Right lobe of liver (tissue), 4 donors: ENCODE measurements around the gene SHISA9.

Experiments used
- POLR2A ChIP-seq: fragments of 450-650 bp; IDR thresholded peaks from one replicate; pipeline ENCODE4 v1.6.1; 2017; ENCODE audit warnings: antibody characterized with exemption, mild to moderate bottlenecking
- TF ChIP-seq, protein P1 (sequence below), 4 donors: fragments of 200-600 bp in 3 of 4; fragments of 450-650 bp in 1 of 4; IDR thresholded peaks; one replicate each; pipeline versions ENCODE4 v1.5.1 to v1.8.0; 2016 to 2022; ENCODE audit warnings: antibody characterized with exemption in 4 of 4, mild to moderate bottlenecking in 2 of 4
- donor health status: DM: no; HTN: no; CAD: no.
- donor health status: DM: no; HTN: no; CAD: no.
- donor health status: DM: no; HTN: yes; CAD: no.

DNA sequence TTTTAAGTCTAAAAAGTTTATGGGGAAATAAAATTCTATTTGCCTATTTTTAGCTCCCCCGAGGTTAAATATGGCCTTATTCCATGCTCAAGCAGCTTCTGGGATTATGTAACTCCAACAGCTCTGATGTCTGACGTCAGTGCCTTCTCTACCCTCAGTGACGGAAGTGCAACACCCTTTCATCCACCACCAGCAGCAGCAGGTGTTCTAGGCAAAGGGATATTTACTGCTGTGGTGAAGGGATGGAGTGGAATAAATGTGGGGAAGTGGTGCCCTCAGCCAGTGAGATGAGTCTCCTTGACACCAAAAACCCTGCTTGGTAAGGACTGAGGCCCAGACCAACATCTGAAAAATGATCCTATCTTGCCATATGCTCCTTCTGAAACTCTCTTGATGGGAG, 247.4 kb downstream of the SHISA9 start:
- TF ChIP-seq, protein P1, sequence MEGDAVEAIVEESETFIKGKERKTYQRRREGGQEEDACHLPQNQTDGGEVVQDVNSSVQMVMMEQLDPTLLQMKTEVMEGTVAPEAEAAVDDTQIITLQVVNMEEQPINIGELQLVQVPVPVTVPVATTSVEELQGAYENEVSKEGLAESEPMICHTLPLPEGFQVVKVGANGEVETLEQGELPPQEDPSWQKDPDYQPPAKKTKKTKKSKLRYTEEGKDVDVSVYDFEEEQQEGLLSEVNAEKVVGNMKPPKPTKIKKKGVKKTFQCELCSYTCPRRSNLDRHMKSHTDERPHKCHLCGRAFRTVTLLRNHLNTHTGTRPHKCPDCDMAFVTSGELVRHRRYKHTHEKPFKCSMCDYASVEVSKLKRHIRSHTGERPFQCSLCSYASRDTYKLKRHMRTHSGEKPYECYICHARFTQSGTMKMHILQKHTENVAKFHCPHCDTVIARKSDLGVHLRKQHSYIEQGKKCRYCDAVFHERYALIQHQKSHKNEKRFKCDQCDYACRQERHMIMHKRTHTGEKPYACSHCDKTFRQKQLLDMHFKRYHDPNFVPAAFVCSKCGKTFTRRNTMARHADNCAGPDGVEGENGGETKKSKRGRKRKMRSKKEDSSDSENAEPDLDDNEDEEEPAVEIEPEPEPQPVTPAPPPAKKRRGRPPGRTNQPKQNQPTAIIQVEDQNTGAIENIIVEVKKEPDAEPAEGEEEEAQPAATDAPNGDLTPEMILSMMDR (IDR thresholded peaks at IDR 0.05) = no peak
- no peak for TF ChIP-seq POLR2A
